ENCODE results near the gene GPR39.

The GPR39 gene

GRCh38 chr2:132416723-132417395, at the start of gene GPR39:
GPR39 (plus strand) TSS chr2:132416805.
- no peak for DNase-seq (ENCODE audit: low read depth)
- H3K4me3 ChIP-seq (ENCODE audit: low read depth, low read length): no peak within 1 kb of the TSS

DNA sequence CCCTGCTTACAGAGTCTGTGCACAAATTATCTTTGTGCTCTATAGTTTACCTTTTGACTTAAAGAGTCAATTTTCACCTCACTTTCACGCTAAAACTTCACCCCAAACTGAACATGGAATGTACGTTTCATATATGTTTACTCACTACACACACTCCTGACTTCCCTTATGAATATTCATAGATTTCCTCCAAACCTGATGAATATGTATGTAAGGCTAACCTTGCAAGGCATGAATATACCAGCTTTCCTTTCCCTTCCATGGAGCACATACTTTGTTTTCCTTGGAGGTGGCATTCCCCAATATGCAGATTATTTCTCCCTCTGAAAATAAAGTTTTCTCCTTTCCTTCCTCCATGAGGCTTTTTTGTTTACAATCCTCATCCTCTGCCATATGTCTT, 48.4 kb upstream of the GPR39 start:
- no peak for TF ChIP-seq CTCF (IDR thresholded peaks at IDR 0.05; ENCODE audit: insufficient read depth, low read depth, low read length, missing control alignments)
- H3K4me3 ChIP-seq (ENCODE audit: low read depth, low read length): no peak overlapping the region
- no peak for DNase-seq (ENCODE audit: low read depth)

More at GRCh38 chr2:132416723-132417395, at the start of gene GPR39:
- no peak for TF ChIP-seq CTCF (IDR thresholded peaks at IDR 0.05; ENCODE audit: insufficient read depth, low read depth, low read length, missing control alignments)

DNA sequence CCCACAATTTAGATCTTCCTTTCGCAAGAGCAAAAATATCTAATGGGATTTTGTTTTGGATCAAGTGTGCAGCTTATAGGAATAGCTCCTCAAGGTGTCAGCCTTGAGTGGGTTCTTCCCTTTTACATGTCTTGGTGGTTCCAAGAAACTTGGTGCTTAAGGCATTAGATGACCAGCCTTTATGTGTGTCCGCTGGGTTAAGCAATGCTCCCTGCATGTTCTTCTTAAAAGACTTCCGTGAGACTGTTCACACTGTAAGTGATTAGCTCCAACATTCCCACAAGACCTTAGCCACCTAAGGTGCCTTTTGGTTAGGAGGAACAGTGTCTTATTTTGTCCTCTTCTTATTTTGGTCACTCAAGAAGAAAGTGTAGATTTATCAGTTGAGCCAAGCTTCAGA, 44.3 kb upstream of the GPR39 start:
- TF ChIP-seq CTCF (IDR thresholded peaks at IDR 0.05; ENCODE audit: insufficient read depth, low read depth, low read length, missing control alignments): no peak
- H3K4me3 ChIP-seq (ENCODE audit: low read depth, low read length): no peak overlapping the region

DNA sequence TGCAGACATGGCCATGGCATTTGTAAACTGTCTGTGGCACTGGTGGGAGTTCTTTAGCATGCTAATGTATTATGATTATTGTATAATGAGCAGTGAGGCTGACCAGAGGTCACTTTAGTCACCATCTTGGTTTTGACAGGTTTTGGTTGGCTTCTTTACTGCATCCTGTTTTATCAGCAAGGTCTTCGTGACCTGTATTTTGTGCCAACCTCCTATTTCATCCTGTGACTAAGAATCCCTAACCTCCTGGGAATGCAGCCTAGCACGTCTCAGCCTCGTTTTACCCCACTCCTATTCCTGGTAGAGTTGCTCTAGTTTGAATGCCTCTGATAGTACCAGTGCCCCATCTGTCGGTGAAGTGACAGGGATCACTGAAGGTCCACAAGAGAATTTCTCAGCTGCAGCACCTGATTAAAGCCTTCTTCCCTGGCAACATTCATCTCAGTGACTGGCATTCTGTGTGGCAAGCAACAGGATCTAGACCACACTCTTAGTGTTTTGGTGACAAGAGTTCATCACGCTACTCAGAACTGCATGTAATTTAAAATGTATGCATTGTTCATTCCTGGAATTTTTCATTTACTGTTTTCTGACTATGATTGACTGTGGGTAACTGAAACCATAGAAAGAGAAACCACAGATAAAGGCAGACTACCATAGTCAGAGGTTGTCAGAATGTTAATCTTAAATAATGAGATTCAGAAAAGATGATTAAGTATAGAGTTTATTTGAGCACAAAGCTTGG, 43.0 kb upstream of the GPR39 start:
- no peak overlapping the region for H3K4me3 ChIP-seq (ENCODE audit: low read depth, low read length)
- no peak for DNase-seq (ENCODE audit: low read depth)
- no peak for TF ChIP-seq CTCF (IDR thresholded peaks at IDR 0.05; ENCODE audit: insufficient read depth, low read depth, low read length, missing control alignments)

More for the DNA sequence above, 44.3 kb upstream of the GPR39 start:
- DNase-seq (ENCODE audit: low read depth): no peak

- DNase-seq (ENCODE audit: low read depth): no peak
- no peak for TF ChIP-seq CTCF (IDR thresholded peaks at IDR 0.05; ENCODE audit: insufficient read depth, low read depth, low read length, missing control alignments)
- no peak overlapping the region for H3K4me3 ChIP-seq (ENCODE audit: low read depth, low read length)
Observed at GRCh38 chr2:132374151-132374550, 42.5 kb upstream of the GPR39 start.

- no peak for TF ChIP-seq CTCF (IDR thresholded peaks at IDR 0.05; ENCODE audit: insufficient read depth, low read depth, low read length, missing control alignments)
- no peak for DNase-seq (ENCODE audit: low read depth)
- no peak overlapping the region for H3K4me3 ChIP-seq (ENCODE audit: low read depth, low read length)
Observed at GRCh38 chr2:132374551-132374950, 42.1 kb upstream of the GPR39 start.
